Karpas-422 (cell line): ENCODE results near the gene PCDHGA2. TPM values are rescaled to one million over a fixed set of nuclear protein-coding genes. Genes with fewer than 3 reads are reported as not detected.
"Not testable (repeated sequence)": the region's sequence is repeated elsewhere in the genome, so short reads cannot be mapped to it uniquely, and the experiment has no call there.

Experiments used
- DNase-seq: peaks from one replicate; pipeline ENCODE4 v3.0.0-alpha.2; 2015
- H2AFZ ChIP-seq: fragments of 200-600 bp; sonication (generic); 2 replicates; pipeline ENCODE4 v1.6.1; 2014; ENCODE audit warnings: antibody characterized with exemption, low read length, mixed read lengths
- H3K27ac ChIP-seq: fragments of 200-600 bp; sonication (generic); 2 replicates; pipeline ENCODE4 v1.5.1; 2014; ENCODE audit warnings: mild to moderate bottlenecking, low read length, moderate library complexity
- H3K27me3 ChIP-seq: fragments of 200-600 bp; sonication (generic); 2 replicates; pipeline ENCODE4 v1.6.1; 2014; ENCODE audit warnings: low read length, mixed read lengths
- H3K36me3 ChIP-seq: fragments of 200-600 bp; sonication (generic); 2 replicates; pipeline ENCODE4 v1.6.1; 2014; ENCODE audit warnings: low read length, mixed read lengths; ENCODE audit not compliant: insufficient read depth
- H3K4me1 ChIP-seq: fragments of 200-600 bp; sonication (generic); 2 replicates; pipeline ENCODE4 v1.6.1; 2014; ENCODE audit warnings: mild to moderate bottlenecking, low read length, mixed read lengths
- H3K4me2 ChIP-seq: fragments of 200-600 bp; sonication (generic); 2 replicates; pipeline ENCODE4 v1.6.1; 2014; ENCODE audit warnings: low read length, low read depth, mild to moderate bottlenecking; ENCODE audit not compliant: poor library complexity, severe bottlenecking
- H3K4me3 ChIP-seq: fragments of 200-600 bp; sonication (generic); 2 replicates; pipeline ENCODE4 v1.5.1; 2014; ENCODE audit warnings: mild to moderate bottlenecking, antibody characterized with exemption, low read length, mixed read lengths
- H3K79me2 ChIP-seq: fragments of 200-600 bp; sonication (generic); 2 replicates; pipeline ENCODE4 v1.6.1; 2014; ENCODE audit warnings: mild to moderate bottlenecking, low read length, mixed read lengths
- H3K9ac ChIP-seq: fragments of 200-600 bp; sonication (generic); 2 replicates; pipeline ENCODE4 v1.6.0; 2014; ENCODE audit warnings: low read length
- H3K9me2 ChIP-seq: fragments of 200-600 bp; sonication (generic), shearing (Covaris generic); replicated peaks from 2 replicates; pipeline ENCODE4 v1.6.0; 2014; ENCODE audit warnings: mild to moderate bottlenecking, low read length, moderate library complexity; ENCODE audit not compliant: insufficient read depth
- H3K9me3 ChIP-seq: fragments of 300-700, 200-600 bp; sonication (generic); 2 replicates; pipeline ENCODE4 v1.6.1; 2014; ENCODE audit warnings: low read length, mixed read lengths
- H4K20me1 ChIP-seq: fragments of 200-600 bp; sonication (generic); 2 replicates; pipeline ENCODE4 v1.6.1; 2014; ENCODE audit warnings: mild to moderate bottlenecking, antibody characterized with exemption, low read length, low read depth; ENCODE audit not compliant: insufficient read depth
- total RNA-seq: library from RNA; depleted of rRNA; stranded (reverse); fragments of >200 nt; shearing (Covaris generic); gene quantifications from 2 replicates; pipeline ENCODE4 v1.2.3, GENCODE V29; 2014; ENCODE audit warnings: low replicate concordance; rRNA removed

Gene PCDHGA2
- 0.04 TPM in 1 of 2 replicates, not detected in the other for total RNA-seq

- Histone ChIP-seq H3K27me3 (no peaks in the 10 kb centered on the region), H3K9me3 (no peaks in the 10 kb centered on the region), H3K9me2 (no peaks in the 10 kb centered on the region), H3K4me2 (no peak within 1 kb of the TSS), H3K4me3 (no peak within 1 kb of the TSS), H2AFZ (no peak within 1 kb of the TSS), H3K27ac (no peak within 1 kb of the TSS), H3K36me3 (no peaks in the 10 kb centered on the region), H4K20me1 (no peaks in the 10 kb centered on the region), H3K4me1 (peaks cover 17% of the 10 kb centered on the region), H3K79me2 (no peaks in the 10 kb centered on the region), H3K9ac (no peak within 1 kb of the TSS)
- DNase-seq, result peak; percentile 89
These were observed at the start of gene PCDHGA2 for GRCh38 chr5:141338538-141339306. PCDHGA2 (plus strand) TSS chr5:141338760.

GRCh38 chr5:141298376-141298775, 40.2 kb upstream of the PCDHGA2 start:
- Histone ChIP-seq H3K9me3 (peaks cover 24% of the 10 kb centered on the region), H3K9me2 (no peaks in the 10 kb centered on the region), H3K27ac (no peak overlapping the region), H3K4me3 (no peak overlapping the region), H3K4me1 (no peaks in the 10 kb centered on the region), H2AFZ (no peak overlapping the region), H3K27me3 (no peaks in the 10 kb centered on the region), H3K79me2 (peaks cover 57% of the 10 kb centered on the region), H3K4me2 (no peak overlapping the region), H3K36me3 (no peaks in the 10 kb centered on the region), H4K20me1 (no peaks in the 10 kb centered on the region), H3K9ac (no peak overlapping the region)
- no peak for DNase-seq

GRCh38 chr5:141303756-141304155, 34.8 kb upstream of the PCDHGA2 start, which contains the start of gene SLC25A2:
SLC25A2 (minus strand) TSS chr5:141304049; CDS start chr5:141303865, 184 bp downstream.
- H3K4me1 ChIP-seq, result no peaks in the 10 kb centered on the region
- no peak for DNase-seq
- peaks cover 41% of the 10 kb centered on the region for H3K9me3 ChIP-seq

GRCh38 chr5:141306630-141307029, 31.9 kb upstream of the PCDHGA2 start:
- Histone ChIP-seq H3K4me2 (no peak overlapping the region), H3K27me3 (no peaks in the 10 kb centered on the region), H3K9me3 (peaks cover 44% of the 10 kb centered on the region), H3K9ac (no peak overlapping the region), H3K4me1 (no peaks in the 10 kb centered on the region), H3K36me3 (no peaks in the 10 kb centered on the region), H3K4me3 (no peak overlapping the region), H2AFZ (no peak overlapping the region), H3K79me2 (peaks cover 64% of the 10 kb centered on the region), H3K27ac (no peak overlapping the region), H3K9me2 (no peaks in the 10 kb centered on the region), H4K20me1 (no peaks in the 10 kb centered on the region)
- no peak for DNase-seq

More at GRCh38 chr5:141303756-141304155, 34.8 kb upstream of the PCDHGA2 start, which contains the start of gene SLC25A2:
- Histone ChIP-seq H3K79me2 (peaks cover 66% of the 10 kb centered on the region), H3K27me3 (no peaks in the 10 kb centered on the region), H4K20me1 (no peaks in the 10 kb centered on the region), H3K9ac (no peak within 1 kb of the TSS), H3K4me3 (no peak within 1 kb of the TSS), H3K4me2 (no peak within 1 kb of the TSS), H3K36me3 (no peaks in the 10 kb centered on the region), H3K9me2 (no peaks in the 10 kb centered on the region), H3K27ac (no peak within 1 kb of the TSS), H2AFZ (no peak within 1 kb of the TSS)

- Histone ChIP-seq H3K4me1 (no peaks in the 10 kb centered on the region), H4K20me1 (no peaks in the 10 kb centered on the region), H3K36me3 (peaks cover 46% of the 10 kb centered on the region), H3K9me2 (no peaks in the 10 kb centered on the region), H3K4me3 (no peak overlapping the region), H3K9ac (no peak overlapping the region), H3K4me2 (no peak overlapping the region), H2AFZ (no peak overlapping the region), H3K9me3 (peaks cover 52% of the 10 kb centered on the region), H3K27ac (no peak overlapping the region), H3K27me3 (no peaks in the 10 kb centered on the region), H3K79me2 (peaks cover 76% of the 10 kb centered on the region)
- no peak for DNase-seq
These were observed 24.8 kb upstream of the PCDHGA2 start for GRCh38 chr5:141313711-141314110.

GRCh38 chr5:141316963-141317362, 21.6 kb upstream of the PCDHGA2 start:
- peaks cover 54% of the 10 kb centered on the region for H3K9me3 ChIP-seq
- not testable (repeated sequence) for H3K4me2 ChIP-seq, H3K9me2 ChIP-seq, H3K4me3 ChIP-seq, H2AFZ ChIP-seq, H3K27me3 ChIP-seq, DNase-seq, H3K9ac ChIP-seq, H4K20me1 ChIP-seq, H3K27ac ChIP-seq
- peaks cover 13% of the 10 kb centered on the region for H3K4me1 ChIP-seq
- H3K79me2 ChIP-seq, result peaks cover 77% of the 10 kb centered on the region
- peaks cover 61% of the 10 kb centered on the region for H3K36me3 ChIP-seq

GRCh38 chr5:141319202-141319601, 19.4 kb upstream of the PCDHGA2 start:
- Histone ChIP-seq H3K9me2 (no peaks in the 10 kb centered on the region), H4K20me1 (no peaks in the 10 kb centered on the region), H3K9ac (no peak overlapping the region), H3K4me2 (no peak overlapping the region), H3K79me2 (peaks cover 56% of the 10 kb centered on the region), H3K4me1 (peaks cover 13% of the 10 kb centered on the region), H3K36me3 (peaks cover 45% of the 10 kb centered on the region), H3K27me3 (no peaks in the 10 kb centered on the region), H3K9me3 (peaks cover 50% of the 10 kb centered on the region), H3K27ac (no peak overlapping the region), H2AFZ (no peak overlapping the region), H3K4me3 (peak overlapping the region; percentile 90)
- no peak for DNase-seq

GRCh38 chr5:141319699-141320098, 18.9 kb upstream of the PCDHGA2 start:
- Histone ChIP-seq H3K36me3 (peaks cover 44% of the 10 kb centered on the region), H3K4me3 (peak overlapping the region; percentile 90), H3K27me3 (no peaks in the 10 kb centered on the region), H3K27ac (no peak overlapping the region), H2AFZ (no peak overlapping the region), H3K9ac (no peak overlapping the region), H4K20me1 (no peaks in the 10 kb centered on the region), H3K9me2 (no peaks in the 10 kb centered on the region), H3K4me1 (peaks cover 13% of the 10 kb centered on the region), H3K79me2 (peaks cover 53% of the 10 kb centered on the region), H3K9me3 (peaks cover 49% of the 10 kb centered on the region), H3K4me2 (peak overlapping the region; percentile 71)
- DNase-seq, result no peak
